Body of pancreas (tissue), 4 donors: ENCODE data around the gene ACP3. TPM values are rescaled to one million over a fixed set of nuclear protein-coding genes. Genes with fewer than 3 reads are reported as not detected.
A peak's percentile ranks its signal among the peaks of the same experiment; 100 is the strongest.
"Not testable (repeated sequence)": the region's sequence is repeated elsewhere in the genome, so short reads cannot be mapped to it uniquely, and the experiment has no call there.

Source experiments
- ATAC-seq: fragments of 150-250 bp; one replicate; pipeline ENCODE4 v1.9.1; 2016
- DNase-seq, 4 donors: peaks; one replicate each; pipeline ENCODE4 v3.0.0-alpha.2; 2019
- H3K27ac ChIP-seq, 4 donors: fragments of 200-600 bp; sonication (generic); 1 replicate in 3 of 4; 2 replicates in 1 of 4; pipeline versions ENCODE4 v1.5.1 to v1.6.1; 2016 to 2019; ENCODE audit warnings: mild to moderate bottlenecking in 1 of 4, mixed read lengths in 1 of 4, moderate library complexity in 1 of 4
- H3K27me3 ChIP-seq, 2 donors: fragments of 200-600 bp; sonication (generic); one replicate each; pipeline ENCODE4 v1.6.0; 2016; ENCODE audit warnings: mild to moderate bottlenecking in 1 of 2
- H3K36me3 ChIP-seq, 2 donors: fragments of 200-600 bp; sonication (generic); replicated peaks in 1 of 2; 2 replicates each; pipeline ENCODE4 v1.5.1; 2016; ENCODE audit warnings: low read depth in 2 of 2; ENCODE audit not compliant: insufficient read depth in 1 of 2
- H3K4me1 ChIP-seq: fragments of 200-600 bp; sonication (generic); one replicate; pipeline ENCODE4 v1.6.0; 2016
- H3K4me3 ChIP-seq, 2 donors: fragments of 200-600 bp; sonication (generic); 1 replicate in 1 of 2; 2 replicates in 1 of 2; pipeline ENCODE4 v1.5.1; 2016 to 2019
- H3K9me3 ChIP-seq, 3 donors: fragments of 200-600 bp; sonication (generic); 1 replicate in 2 of 3; 2 replicates in 1 of 3; pipeline ENCODE4 v1.5.1; 2016
- CTCF ChIP-seq, 7 experiments: fragments of 450-650 bp in 4 of 7; fragments of 200-600 bp in 3 of 7; sonication (generic) in 3 of 7; IDR thresholded peaks; one replicate each; pipeline ENCODE4 v1.5.1; 2016 to 2019; ENCODE audit warnings: antibody characterized with exemption in 7 of 7
- POLR2A ChIP-seq, 3 donors: fragments of 450-650 bp; IDR thresholded peaks; one replicate each; pipeline ENCODE4 v1.6.1; 2016; ENCODE audit warnings: antibody characterized with exemption in 3 of 3, mild to moderate bottlenecking in 2 of 3
- WGBS, 2 donors: methylation state at CpG; one replicate each; pipeline ENCODE4 v1.1.5; 2017; 5-methylcytosine and 5-hydroxymethylcytosine counted together
- intact Hi-C: fragments of 100-400 bp; cut with DNase I; formaldehyde crosslinking; loops from one replicate; pipeline ENCODE4 v1.15.1; 2023
- total RNA-seq, 2 donors: library from RNA; depleted of rRNA; stranded (reverse); fragments of >200 nt; gene quantifications; one replicate each; pipeline ENCODE4 v1.1.0, GENCODE V29; 2016

ACP3 gene
- total RNA-seq, 2 donors from 2014 or later: 0.33 to 1.6 TPM

- no peaks in the 10 kb centered on the region for H3K4me1 ChIP-seq
- ATAC-seq (no peak), DNase-seq (no peak)
- H3K27me3 ChIP-seq: no peaks in the 10 kb centered on the region
- intact Hi-C loops: no loop called here
- no peaks in the 10 kb centered on the region for H3K9me3 ChIP-seq
- no peak overlapping the region for H3K4me3 ChIP-seq
- H3K27ac ChIP-seq: no peak overlapping the region
- H3K36me3 ChIP-seq: no peaks in the 10 kb centered on the region
- TF ChIP-seq CTCF (IDR thresholded peaks at IDR 0.05) (no peak), POLR2A (IDR thresholded peaks at IDR 0.05) (no peak)
Observed at GRCh38 chr3:132382688-132383194, 65.5 kb downstream of the ACP3 start.

GRCh38 chr3:132386259-132386658, 69.1 kb downstream of the ACP3 start:
- ATAC-seq: no peak
- intact Hi-C loops: no loop called here
- Histone ChIP-seq H3K27me3 (no peaks in the 10 kb centered on the region), H3K36me3 (no peaks in the 10 kb centered on the region), H3K27ac (no peak overlapping the region), H3K4me3 (no peak overlapping the region), H3K9me3 (no peaks in the 10 kb centered on the region), H3K4me1 (no peaks in the 10 kb centered on the region)
- no peak for TF ChIP-seq CTCF (IDR thresholded peaks at IDR 0.05)
- TF ChIP-seq POLR2A (IDR thresholded peaks at IDR 0.05): no peak
- DNase-seq: no peak
- 80 to 81% methylated on average over 8 of the region's 8 CpGs for WGBS, 2 donors

GRCh38 chr3:132392675-132393074, 75.5 kb downstream of the ACP3 start:
- H3K9me3 ChIP-seq, H3K4me3 ChIP-seq, H3K27me3 ChIP-seq, DNase-seq, ATAC-seq, H3K36me3 ChIP-seq, intact Hi-C loops, H3K27ac ChIP-seq, H3K4me1 ChIP-seq: not testable (repeated sequence)
- 75 to 95% methylated on average over 1 of the region's 1 CpG for WGBS, 2 donors

GRCh38 chr3:132394320-132394719, 77.1 kb downstream of the ACP3 start:
- Histone ChIP-seq H3K4me3 (no peak overlapping the region), H3K4me1 (no peaks in the 10 kb centered on the region), H3K27me3 (no peaks in the 10 kb centered on the region), H3K9me3 (no peaks in the 10 kb centered on the region), H3K27ac (no peak overlapping the region), H3K36me3 (no peaks in the 10 kb centered on the region)
- ATAC-seq (no peak), DNase-seq (peak in 1 of 4 donors; percentile 47)
- intact Hi-C loops: no loop called here
- TF ChIP-seq POLR2A (IDR thresholded peaks at IDR 0.05) (no peak), CTCF (IDR thresholded peaks at IDR 0.05) (no peak)
- 19 to 22% methylated on average over 2 of the region's 2 CpGs for WGBS, 2 donors

GRCh38 chr3:132395126-132395525, 77.9 kb downstream of the ACP3 start:
- Histone ChIP-seq H3K4me3 (no peak overlapping the region), H3K9me3 (no peaks in the 10 kb centered on the region), H3K36me3 (no peaks in the 10 kb centered on the region), H3K27ac (no peak overlapping the region), H3K4me1 (no peaks in the 10 kb centered on the region), H3K27me3 (no peaks in the 10 kb centered on the region)
- ATAC-seq (no peak), DNase-seq (no peak)
- WGBS, 2 donors: 73 to 80% methylated on average over 1 of the region's 1 CpG
- TF ChIP-seq CTCF (IDR thresholded peaks at IDR 0.05): no peak
- TF ChIP-seq POLR2A (IDR thresholded peaks at IDR 0.05): no peak
- intact Hi-C loops: no loop called here
